ENCODE data around the gene NUPR1.
A peak's percentile ranks its signal among the peaks of the same experiment; 100 is the strongest.

Gene NUPR1

DNA sequence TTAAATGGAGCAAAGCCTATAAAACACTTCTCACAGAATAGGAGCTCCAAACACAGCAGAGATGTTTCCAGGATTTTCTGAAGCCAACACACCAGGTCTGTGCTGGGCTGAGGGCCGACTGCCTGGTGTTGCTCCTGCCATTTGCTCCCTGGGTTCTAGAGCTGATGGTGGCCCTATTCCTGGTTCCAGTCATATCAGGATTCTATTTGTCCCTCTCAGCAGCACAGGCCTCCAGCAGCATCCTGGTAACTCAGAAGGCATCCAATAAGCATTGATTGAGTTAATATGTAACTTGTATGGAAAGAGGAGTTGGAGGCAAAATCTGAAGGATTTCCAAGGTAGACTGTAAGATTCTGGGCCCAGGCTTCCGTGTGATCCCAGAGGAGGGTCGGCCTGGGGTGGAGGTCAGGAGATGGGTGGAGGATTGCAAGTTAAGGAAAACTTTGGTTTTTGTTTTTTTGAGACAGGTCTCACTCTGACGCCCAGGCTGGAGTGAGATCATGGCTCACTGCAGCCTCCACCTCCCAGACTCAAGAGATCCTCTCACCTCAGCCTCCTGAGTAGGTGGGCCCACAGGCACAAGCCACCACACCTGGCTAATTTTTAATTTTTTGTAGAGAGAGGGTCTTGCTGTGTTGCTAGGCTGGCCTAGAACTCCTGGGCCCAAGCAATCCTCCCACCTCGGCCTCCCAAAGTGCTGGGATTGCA, 5.7 kb downstream of the NUPR1 start (continued):
- no peak for TF ChIP-seq SNAI2 (CRISPR knock-in tag; IDR thresholded peaks at IDR 0.05)
- TF ChIP-seq PPARA (CRISPR knock-in tag; IDR thresholded peaks at IDR 0.05; ENCODE audit: borderline replicate concordance), result no peak
- no peak for TF ChIP-seq ARNTL (CRISPR knock-in tag; IDR thresholded peaks at IDR 0.05; ENCODE audit: borderline replicate concordance, low read depth)
- TF ChIP-seq ZNF8 (CRISPR knock-in tag; IDR thresholded peaks at IDR 0.05), result no peak
- no peak for TF ChIP-seq ISL1 (CRISPR knock-in tag; IDR thresholded peaks at IDR 0.05)
- no peak for TF ChIP-seq BACH2 (CRISPR knock-in tag; IDR thresholded peaks at IDR 0.05; ENCODE audit: borderline replicate concordance)
- TF ChIP-seq TOX (CRISPR knock-in tag; IDR thresholded peaks at IDR 0.05; ENCODE audit: borderline replicate concordance), result no peak
- TF ChIP-seq CSDC2 (CRISPR knock-in tag; IDR thresholded peaks at IDR 0.05), result no peak
- TF ChIP-seq, protein P1, sequence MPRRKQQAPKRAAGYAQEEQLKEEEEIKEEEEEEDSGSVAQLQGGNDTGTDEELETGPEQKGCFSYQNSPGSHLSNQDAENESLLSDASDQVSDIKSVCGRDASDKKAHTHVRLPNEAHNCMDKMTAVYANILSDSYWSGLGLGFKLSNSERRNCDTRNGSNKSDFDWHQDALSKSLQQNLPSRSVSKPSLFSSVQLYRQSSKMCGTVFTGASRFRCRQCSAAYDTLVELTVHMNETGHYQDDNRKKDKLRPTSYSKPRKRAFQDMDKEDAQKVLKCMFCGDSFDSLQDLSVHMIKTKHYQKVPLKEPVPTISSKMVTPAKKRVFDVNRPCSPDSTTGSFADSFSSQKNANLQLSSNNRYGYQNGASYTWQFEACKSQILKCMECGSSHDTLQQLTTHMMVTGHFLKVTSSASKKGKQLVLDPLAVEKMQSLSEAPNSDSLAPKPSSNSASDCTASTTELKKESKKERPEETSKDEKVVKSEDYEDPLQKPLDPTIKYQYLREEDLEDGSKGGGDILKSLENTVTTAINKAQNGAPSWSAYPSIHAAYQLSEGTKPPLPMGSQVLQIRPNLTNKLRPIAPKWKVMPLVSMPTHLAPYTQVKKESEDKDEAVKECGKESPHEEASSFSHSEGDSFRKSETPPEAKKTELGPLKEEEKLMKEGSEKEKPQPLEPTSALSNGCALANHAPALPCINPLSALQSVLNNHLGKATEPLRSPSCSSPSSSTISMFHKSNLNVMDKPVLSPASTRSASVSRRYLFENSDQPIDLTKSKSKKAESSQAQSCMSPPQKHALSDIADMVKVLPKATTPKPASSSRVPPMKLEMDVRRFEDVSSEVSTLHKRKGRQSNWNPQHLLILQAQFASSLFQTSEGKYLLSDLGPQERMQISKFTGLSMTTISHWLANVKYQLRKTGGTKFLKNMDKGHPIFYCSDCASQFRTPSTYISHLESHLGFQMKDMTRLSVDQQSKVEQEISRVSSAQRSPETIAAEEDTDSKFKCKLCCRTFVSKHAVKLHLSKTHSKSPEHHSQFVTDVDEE (CRISPR knock-in tag; IDR thresholded peaks at IDR 0.05), result no peak
- TF ChIP-seq ZNF565 (CRISPR knock-in tag; conservative IDR thresholded peaks at IDR 0.05; ENCODE audit: low read depth), result no peak
- TF ChIP-seq ZFP3 (CRISPR knock-in tag; IDR thresholded peaks at IDR 0.05), result no peak

DNA sequence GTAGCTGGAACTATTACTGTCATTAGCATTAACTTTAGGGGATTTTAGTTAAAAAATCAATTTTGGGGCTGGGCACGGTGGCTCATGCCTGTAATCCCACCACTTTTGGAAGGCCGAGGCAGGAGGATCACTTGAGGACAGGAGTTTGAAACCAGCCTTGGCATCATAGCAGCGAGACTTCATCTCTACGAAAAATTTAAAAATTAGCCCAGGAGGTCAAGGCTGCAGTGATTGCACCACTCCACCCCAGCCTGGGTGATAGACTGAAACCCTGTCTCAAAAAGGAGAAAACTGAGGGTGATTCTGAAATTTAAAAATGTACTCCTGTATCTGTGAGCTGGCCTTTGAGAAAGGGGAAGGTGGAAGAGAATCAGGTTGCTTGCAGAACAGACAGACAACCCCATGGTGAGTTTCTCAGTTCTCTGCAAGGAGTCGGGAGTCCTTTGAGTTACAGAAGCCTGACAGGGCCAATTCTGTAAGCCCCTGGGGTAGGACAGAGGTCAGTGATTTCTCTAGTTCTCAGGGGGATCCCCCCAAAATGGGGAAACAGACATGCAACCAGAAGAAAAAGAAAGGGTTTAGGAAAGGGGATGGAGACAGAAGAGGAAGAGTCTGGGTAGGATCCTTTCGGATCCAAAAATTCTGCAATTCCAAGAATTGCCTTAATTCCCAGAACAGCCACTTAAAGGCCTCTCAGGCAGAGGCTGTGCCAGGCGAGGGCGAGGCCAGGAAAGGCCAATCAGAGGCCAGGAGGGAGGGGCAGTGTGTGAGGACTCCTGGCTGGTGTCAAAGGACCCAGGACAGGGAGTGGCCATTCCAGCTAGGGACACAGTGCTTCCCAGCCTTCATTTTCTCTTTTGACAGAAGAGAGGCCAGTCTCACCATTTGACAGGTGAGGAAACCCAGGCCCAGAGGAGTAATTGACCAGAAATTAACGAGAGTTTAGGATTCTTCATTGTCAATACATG, 6.7 kb downstream of the NUPR1 start:
- TF ChIP-seq SNAI2 (CRISPR knock-in tag; IDR thresholded peaks at IDR 0.05) (no peak), TOX (CRISPR knock-in tag; IDR thresholded peaks at IDR 0.05; ENCODE audit: borderline replicate concordance) (no peak), ZNF8 (CRISPR knock-in tag; IDR thresholded peaks at IDR 0.05) (no peak), GLIS3 (CRISPR knock-in tag; IDR thresholded peaks at IDR 0.05) (no peak), ZC3H10 (CRISPR knock-in tag; IDR thresholded peaks at IDR 0.05) (no peak), ZNF565 (CRISPR knock-in tag; conservative IDR thresholded peaks at IDR 0.05; ENCODE audit: low read depth) (no peak), OSR1 (CRISPR knock-in tag; IDR thresholded peaks at IDR 0.05) (no peak), TCF4 (CRISPR knock-in tag; IDR thresholded peaks at IDR 0.05; ENCODE audit: borderline replicate concordance) (no peak), ARNTL (CRISPR knock-in tag; IDR thresholded peaks at IDR 0.05; ENCODE audit: borderline replicate concordance, low read depth) (no peak), CSDC2 (CRISPR knock-in tag; IDR thresholded peaks at IDR 0.05) (no peak), RARB (CRISPR knock-in tag; IDR thresholded peaks at IDR 0.05) (no peak), ISL1 (CRISPR knock-in tag; IDR thresholded peaks at IDR 0.05) (no peak), PPARA (CRISPR knock-in tag; IDR thresholded peaks at IDR 0.05; ENCODE audit: borderline replicate concordance) (no peak), ZFP3 (CRISPR knock-in tag; IDR thresholded peaks at IDR 0.05) (no peak)
- TF ChIP-seq, protein P2, sequence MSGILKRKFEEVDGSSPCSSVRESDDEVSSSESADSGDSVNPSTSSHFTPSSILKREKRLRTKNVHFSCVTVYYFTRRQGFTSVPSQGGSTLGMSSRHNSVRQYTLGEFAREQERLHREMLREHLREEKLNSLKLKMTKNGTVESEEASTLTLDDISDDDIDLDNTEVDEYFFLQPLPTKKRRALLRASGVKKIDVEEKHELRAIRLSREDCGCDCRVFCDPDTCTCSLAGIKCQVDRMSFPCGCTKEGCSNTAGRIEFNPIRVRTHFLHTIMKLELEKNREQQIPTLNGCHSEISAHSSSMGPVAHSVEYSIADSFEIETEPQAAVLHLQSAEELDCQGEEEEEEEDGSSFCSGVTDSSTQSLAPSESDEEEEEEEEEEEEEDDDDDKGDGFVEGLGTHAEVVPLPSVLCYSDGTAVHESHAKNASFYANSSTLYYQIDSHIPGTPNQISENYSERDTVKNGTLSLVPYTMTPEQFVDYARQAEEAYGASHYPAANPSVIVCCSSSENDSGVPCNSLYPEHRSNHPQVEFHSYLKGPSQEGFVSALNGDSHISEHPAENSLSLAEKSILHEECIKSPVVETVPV (CRISPR knock-in tag; IDR thresholded peaks at IDR 0.05), result no peak
- TF ChIP-seq, protein P1 (CRISPR knock-in tag; IDR thresholded peaks at IDR 0.05), result no peak
- TF ChIP-seq, protein P3, sequence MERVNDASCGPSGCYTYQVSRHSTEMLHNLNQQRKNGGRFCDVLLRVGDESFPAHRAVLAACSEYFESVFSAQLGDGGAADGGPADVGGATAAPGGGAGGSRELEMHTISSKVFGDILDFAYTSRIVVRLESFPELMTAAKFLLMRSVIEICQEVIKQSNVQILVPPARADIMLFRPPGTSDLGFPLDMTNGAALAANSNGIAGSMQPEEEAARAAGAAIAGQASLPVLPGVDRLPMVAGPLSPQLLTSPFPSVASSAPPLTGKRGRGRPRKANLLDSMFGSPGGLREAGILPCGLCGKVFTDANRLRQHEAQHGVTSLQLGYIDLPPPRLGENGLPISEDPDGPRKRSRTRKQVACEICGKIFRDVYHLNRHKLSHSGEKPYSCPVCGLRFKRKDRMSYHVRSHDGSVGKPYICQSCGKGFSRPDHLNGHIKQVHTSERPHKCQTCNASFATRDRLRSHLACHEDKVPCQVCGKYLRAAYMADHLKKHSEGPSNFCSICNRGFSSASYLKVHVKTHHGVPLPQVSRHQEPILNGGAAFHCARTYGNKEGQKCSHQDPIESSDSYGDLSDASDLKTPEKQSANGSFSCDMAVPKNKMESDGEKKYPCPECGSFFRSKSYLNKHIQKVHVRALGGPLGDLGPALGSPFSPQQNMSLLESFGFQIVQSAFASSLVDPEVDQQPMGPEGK (CRISPR knock-in tag; IDR thresholded peaks at IDR 0.05; ENCODE audit: borderline replicate concordance), result no peak
- TF ChIP-seq, protein P4, sequence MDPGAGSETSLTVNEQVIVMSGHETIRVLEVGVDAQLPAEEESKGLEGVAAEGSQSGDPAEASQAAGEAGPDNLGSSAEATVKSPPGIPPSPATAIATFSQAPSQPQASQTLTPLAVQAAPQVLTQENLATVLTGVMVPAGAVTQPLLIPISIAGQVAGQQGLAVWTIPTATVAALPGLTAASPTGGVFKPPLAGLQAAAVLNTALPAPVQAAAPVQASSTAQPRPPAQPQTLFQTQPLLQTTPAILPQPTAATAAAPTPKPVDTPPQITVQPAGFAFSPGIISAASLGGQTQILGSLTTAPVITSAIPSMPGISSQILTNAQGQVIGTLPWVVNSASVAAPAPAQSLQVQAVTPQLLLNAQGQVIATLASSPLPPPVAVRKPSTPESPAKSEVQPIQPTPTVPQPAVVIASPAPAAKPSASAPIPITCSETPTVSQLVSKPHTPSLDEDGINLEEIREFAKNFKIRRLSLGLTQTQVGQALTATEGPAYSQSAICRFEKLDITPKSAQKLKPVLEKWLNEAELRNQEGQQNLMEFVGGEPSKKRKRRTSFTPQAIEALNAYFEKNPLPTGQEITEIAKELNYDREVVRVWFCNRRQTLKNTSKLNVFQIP (CRISPR knock-in tag; IDR thresholded peaks at IDR 0.05; ENCODE audit: borderline replicate concordance, low read depth), result no peak
- TF ChIP-seq, protein P5, sequence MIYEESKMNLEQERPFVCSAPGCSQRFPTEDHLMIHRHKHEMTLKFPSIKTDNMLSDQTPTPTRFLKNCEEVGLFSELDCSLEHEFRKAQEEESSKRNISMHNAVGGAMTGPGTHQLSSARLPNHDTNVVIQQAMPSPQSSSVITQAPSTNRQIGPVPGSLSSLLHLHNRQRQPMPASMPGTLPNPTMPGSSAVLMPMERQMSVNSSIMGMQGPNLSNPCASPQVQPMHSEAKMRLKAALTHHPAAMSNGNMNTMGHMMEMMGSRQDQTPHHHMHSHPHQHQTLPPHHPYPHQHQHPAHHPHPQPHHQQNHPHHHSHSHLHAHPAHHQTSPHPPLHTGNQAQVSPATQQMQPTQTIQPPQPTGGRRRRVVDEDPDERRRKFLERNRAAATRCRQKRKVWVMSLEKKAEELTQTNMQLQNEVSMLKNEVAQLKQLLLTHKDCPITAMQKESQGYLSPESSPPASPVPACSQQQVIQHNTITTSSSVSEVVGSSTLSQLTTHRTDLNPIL (CRISPR knock-in tag; IDR thresholded peaks at IDR 0.05; ENCODE audit: low read depth), result no peak
- peak; percentile 82 for ATAC-seq

Measured in SK-N-SH treated with all-trans-retinoic acid at 6 μM for 48 hours (cell line).